ENCODE measurements around the gene PRKN.

- TF ChIP-seq TCF4 (CRISPR knock-in tag; IDR thresholded peaks at IDR 0.05; ENCODE audit: borderline replicate concordance) (no peak), POU6F1 (CRISPR knock-in tag; IDR thresholded peaks at IDR 0.05; ENCODE audit: borderline replicate concordance, low read depth) (no peak), BACH2 (CRISPR knock-in tag; IDR thresholded peaks at IDR 0.05; ENCODE audit: borderline replicate concordance) (no peak), PATZ1 (CRISPR knock-in tag; IDR thresholded peaks at IDR 0.05; ENCODE audit: borderline replicate concordance) (no peak), CREB5 (CRISPR knock-in tag; IDR thresholded peaks at IDR 0.05; ENCODE audit: low read depth) (no peak), GLIS3 (CRISPR knock-in tag; IDR thresholded peaks at IDR 0.05) (no peak), SNAI2 (CRISPR knock-in tag; IDR thresholded peaks at IDR 0.05) (no peak), PPARA (CRISPR knock-in tag; IDR thresholded peaks at IDR 0.05; ENCODE audit: borderline replicate concordance) (no peak), CSDC2 (CRISPR knock-in tag; IDR thresholded peaks at IDR 0.05) (no peak), CSRNP3 (CRISPR knock-in tag; IDR thresholded peaks at IDR 0.05) (no peak), ARNTL (CRISPR knock-in tag; IDR thresholded peaks at IDR 0.05; ENCODE audit: borderline replicate concordance, low read depth) (no peak), ZNF565 (CRISPR knock-in tag; conservative IDR thresholded peaks at IDR 0.05; ENCODE audit: low read depth) (no peak), ZFP3 (CRISPR knock-in tag; IDR thresholded peaks at IDR 0.05) (no peak), TOX (CRISPR knock-in tag; IDR thresholded peaks at IDR 0.05; ENCODE audit: borderline replicate concordance) (no peak)
Measured at GRCh38 chr6:162056061-162056460, 671.5 kb downstream of the PRKN start.

All from SK-N-SH treated with all-trans-retinoic acid at 6 μM for 48 hours (cell line).